Measurements from ENCODE around the gene CT47B1.
"Not testable (repeated sequence)": the region's sequence is repeated elsewhere in the genome, so short reads cannot be mapped to it uniquely, and the experiment has no call there.

Gene CT47B1

GRCh38 chrX:120875766-120876165 is at the start of gene CT47B1:
Gene CT47B1, minus strand, starts transcription at chrX:120875866. Its CDS starts 196 bp downstream, at chrX:120875670.
- DNase-seq = not testable (repeated sequence)

- DNase-seq = no peak
Measured at GRCh38 chrX:120874678-120875557, 748 bp downstream of the CT47B1 start.

GRCh38 chrX:120857240-120857639 is 18.4 kb downstream of the CT47B1 start:
- DNase-seq = no peak

- DNase-seq = no peak
Measured at GRCh38 chrX:120840827-120841226, 34.8 kb downstream of the CT47B1 start.

GRCh38 chrX:120839491-120839890 is 36.2 kb downstream of the CT47B1 start:
- DNase-seq = no peak

GRCh38 chrX:120827213-120827612 is 48.5 kb downstream of the CT47B1 start:
- DNase-seq = not testable (repeated sequence)

- no peak for DNase-seq
Measured at GRCh38 chrX:120825146-120825545, 50.5 kb downstream of the CT47B1 start.

- DNase-seq = no peak
Measured at GRCh38 chrX:120824021-120824420, 51.6 kb downstream of the CT47B1 start.

GRCh38 chrX:120823556-120823955 is 52.1 kb downstream of the CT47B1 start:
- DNase-seq = no peak
